Measurements from ENCODE around the gene ADGRG2.

ADGRG2 gene

DNA sequence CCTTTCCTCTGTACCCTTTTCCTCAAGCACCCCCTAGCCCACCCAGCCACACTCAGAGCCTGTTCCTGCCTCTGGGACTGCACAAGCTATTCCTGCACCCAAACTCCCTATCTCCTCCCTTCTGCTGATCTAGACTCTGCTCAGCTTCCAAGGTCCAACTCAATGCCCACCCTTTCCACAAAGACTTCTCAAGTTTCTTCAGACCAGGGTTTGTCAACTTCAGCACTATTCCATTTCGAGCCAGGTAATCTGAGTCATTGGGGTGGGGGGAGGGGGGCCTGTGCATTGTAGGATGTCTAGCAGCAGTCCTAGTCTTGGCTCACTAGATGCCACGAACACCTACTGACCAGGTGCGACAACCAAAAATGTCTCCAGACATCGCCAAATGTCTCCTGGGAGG is 175.7 kb downstream of the ADGRG2 start:
- DNase-seq (ENCODE audit: extremely low read depth, low read depth): no peak
- TF ChIP-seq, protein P1, sequence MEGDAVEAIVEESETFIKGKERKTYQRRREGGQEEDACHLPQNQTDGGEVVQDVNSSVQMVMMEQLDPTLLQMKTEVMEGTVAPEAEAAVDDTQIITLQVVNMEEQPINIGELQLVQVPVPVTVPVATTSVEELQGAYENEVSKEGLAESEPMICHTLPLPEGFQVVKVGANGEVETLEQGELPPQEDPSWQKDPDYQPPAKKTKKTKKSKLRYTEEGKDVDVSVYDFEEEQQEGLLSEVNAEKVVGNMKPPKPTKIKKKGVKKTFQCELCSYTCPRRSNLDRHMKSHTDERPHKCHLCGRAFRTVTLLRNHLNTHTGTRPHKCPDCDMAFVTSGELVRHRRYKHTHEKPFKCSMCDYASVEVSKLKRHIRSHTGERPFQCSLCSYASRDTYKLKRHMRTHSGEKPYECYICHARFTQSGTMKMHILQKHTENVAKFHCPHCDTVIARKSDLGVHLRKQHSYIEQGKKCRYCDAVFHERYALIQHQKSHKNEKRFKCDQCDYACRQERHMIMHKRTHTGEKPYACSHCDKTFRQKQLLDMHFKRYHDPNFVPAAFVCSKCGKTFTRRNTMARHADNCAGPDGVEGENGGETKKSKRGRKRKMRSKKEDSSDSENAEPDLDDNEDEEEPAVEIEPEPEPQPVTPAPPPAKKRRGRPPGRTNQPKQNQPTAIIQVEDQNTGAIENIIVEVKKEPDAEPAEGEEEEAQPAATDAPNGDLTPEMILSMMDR (IDR thresholded peaks at IDR 0.05; ENCODE audit: low read depth, low read length): no peak

DNA sequence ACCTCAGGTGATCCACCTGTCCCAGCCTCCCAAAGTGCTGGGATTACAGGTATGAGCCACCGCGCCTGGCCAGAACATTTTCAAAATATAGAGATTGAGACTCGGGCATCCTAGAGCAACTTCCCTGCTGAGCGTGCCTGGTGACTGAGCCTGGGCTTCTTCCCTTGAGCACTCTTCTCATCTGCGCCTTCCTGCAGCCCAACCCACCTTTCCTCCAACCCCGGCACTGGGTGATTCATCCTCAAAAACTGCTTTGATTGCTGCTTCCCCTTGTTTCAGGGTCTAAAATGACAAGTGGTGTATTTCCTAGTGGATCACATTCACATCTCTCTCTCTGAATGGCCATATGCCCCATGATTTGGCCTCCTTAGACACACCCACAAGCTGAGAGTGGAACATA is 176.1 kb downstream of the ADGRG2 start:
- TF ChIP-seq, protein P1 (IDR thresholded peaks at IDR 0.05; ENCODE audit: low read depth, low read length): no peak

DNA sequence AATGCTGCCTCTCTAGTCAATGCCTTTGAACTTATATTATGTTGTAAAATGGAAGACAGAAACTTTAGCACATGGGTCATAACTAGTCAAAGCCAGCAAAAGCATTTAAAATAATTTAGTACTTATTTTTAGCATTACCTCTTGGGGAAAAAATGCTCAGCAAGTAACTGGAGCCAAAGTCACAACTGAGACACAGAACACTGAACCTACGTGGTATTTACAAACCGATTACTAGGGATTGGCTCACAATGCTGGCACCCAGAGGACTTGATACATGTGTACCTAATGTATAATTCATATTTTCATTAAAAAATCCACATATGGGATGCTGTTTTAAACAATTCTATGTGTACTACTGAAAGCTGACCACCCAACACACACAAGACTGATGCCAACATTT is 176.8 kb downstream of the ADGRG2 start:
- TF ChIP-seq, protein P1 (IDR thresholded peaks at IDR 0.05; ENCODE audit: low read depth, low read length): no peak
- DNase-seq (ENCODE audit: extremely low read depth, low read depth): no peak

More for the DNA sequence above, 176.1 kb downstream of the ADGRG2 start:
- DNase-seq (ENCODE audit: extremely low read depth, low read depth): no peak

DNA sequence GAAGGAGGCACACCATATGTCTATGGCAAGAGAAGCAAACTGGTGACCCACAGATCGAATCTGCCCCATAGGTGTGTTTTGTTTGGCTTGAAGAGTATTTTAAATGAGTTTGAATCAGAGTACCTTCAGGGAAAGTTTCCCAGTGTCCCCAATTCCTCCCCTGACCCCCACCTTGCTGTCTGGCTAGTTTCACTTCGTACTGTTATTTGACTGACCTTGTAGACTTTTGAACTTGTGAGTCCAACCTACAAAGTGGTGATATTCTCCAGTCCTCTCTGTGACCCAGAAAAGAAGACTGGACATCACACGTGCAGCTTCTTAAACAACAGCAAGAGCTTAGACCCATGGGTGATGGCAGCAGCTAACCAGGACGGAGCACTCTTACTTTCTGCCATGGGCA is 177.8 kb downstream of the ADGRG2 start:
- TF ChIP-seq, protein P1 (IDR thresholded peaks at IDR 0.05; ENCODE audit: low read depth, low read length): no peak
- DNase-seq (ENCODE audit: extremely low read depth, low read depth): no peak

DNA sequence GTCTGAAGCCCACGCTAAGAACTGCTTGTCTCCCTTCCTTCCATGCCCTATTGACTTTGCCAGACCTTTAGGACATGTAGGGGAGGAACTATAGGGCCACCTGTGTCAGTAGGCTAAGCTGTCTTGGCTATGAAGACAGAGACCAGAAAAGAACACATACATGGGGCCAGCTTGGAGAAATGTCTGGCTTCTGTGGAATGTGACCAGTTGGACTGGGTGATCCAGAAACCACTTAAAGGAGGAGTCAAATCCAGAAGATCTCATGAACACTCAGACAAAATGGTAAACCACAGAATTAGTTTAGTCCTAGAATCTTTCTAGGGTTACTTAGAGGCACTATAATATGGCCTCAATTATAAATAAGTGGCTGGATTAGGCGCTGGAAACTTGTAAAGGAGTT is 180.4 kb downstream of the ADGRG2 start:
- no peak for DNase-seq (ENCODE audit: extremely low read depth, low read depth)
- TF ChIP-seq, protein P1 (IDR thresholded peaks at IDR 0.05; ENCODE audit: low read depth, low read length): no peak
